Measurements from ENCODE around the gene NELFB.
"Not testable (repeated sequence)": the region's sequence is repeated elsewhere in the genome, so short reads cannot be mapped to it uniquely, and the experiment has no call there.

The NELFB gene

GRCh38 chr9:137234758-137235423 is 20.2 kb upstream of the NELFB start:
- no peak for DNase-seq (ENCODE audit: low read depth)

- no peak for DNase-seq (ENCODE audit: low read depth)
Measured at GRCh38 chr9:137235424-137236237, 19.5 kb upstream of the NELFB start.

GRCh38 chr9:137236238-137236935 is 18.7 kb upstream of the NELFB start:
- peak; percentile 51 for DNase-seq (ENCODE audit: low read depth)

- no peak for DNase-seq (ENCODE audit: low read depth)
Measured at GRCh38 chr9:137236936-137237421, 18.1 kb upstream of the NELFB start.

- DNase-seq (ENCODE audit: low read depth) = no peak
Measured at GRCh38 chr9:137237759-137238726, 17.1 kb upstream of the NELFB start.

GRCh38 chr9:137239541-137240200 is 15.5 kb upstream of the NELFB start:
- not testable (repeated sequence) for DNase-seq (ENCODE audit: low read depth)

GRCh38 chr9:137240318-137240840 is 14.7 kb upstream of the NELFB start:
- peak; percentile 81 for DNase-seq (ENCODE audit: low read depth)

- peak; percentile 100 for DNase-seq (ENCODE audit: low read depth)
Measured at GRCh38 chr9:137240841-137241489, 14.2 kb upstream of the NELFB start, which contains the start of gene TUBB4B. TUBB4B (plus strand) TSS chr9:137241287; CDS start chr9:137241361, 74 bp downstream.

GRCh38 chr9:137241490-137242268 is 13.4 kb upstream of the NELFB start:
- DNase-seq (ENCODE audit: low read depth) = peak; percentile 12

- DNase-seq (ENCODE audit: low read depth) = no peak
Measured at GRCh38 chr9:137242269-137243203, 12.6 kb upstream of the NELFB start.

- not testable (repeated sequence) for DNase-seq (ENCODE audit: low read depth)
Measured at GRCh38 chr9:137243266-137243625, 11.9 kb upstream of the NELFB start.

GRCh38 chr9:137243626-137244485 is 11.3 kb upstream of the NELFB start:
- no peak for DNase-seq (ENCODE audit: low read depth)

GRCh38 chr9:137244486-137245449 is 10.4 kb upstream of the NELFB start:
- DNase-seq (ENCODE audit: low read depth) = no peak

GRCh38 chr9:137245450-137246421 is 9.4 kb upstream of the NELFB start:
- DNase-seq (ENCODE audit: low read depth) = no peak

Measured in fibroblast of the conjunctiva (primary cell).